Stimulated activated CD4-positive, alpha-beta T cell treated with anti-CD3 and anti-CD28 coated beads, Interleukin-4, amount 100 ng/mL, for 1 hour (primary cell): ENCODE data around the gene BEX5.
"Not testable (repeated sequence)": the region's sequence is repeated elsewhere in the genome, so short reads cannot be mapped to it uniquely, and the experiment has no call there.

ENCODE experiments used
- DNase-seq: peaks from one replicate; pipeline ENCODE4 v3.0.0-alpha.2; 2020

BEX5 gene

GRCh38 chrX:102155806-102156179 lies at the start of gene BEX5:
Gene BEX5, minus strand, starts transcription at chrX:102155977. Its CDS starts 1,712 bp downstream, at chrX:102154265.
- DNase-seq, result peak; percentile 35

- no peak for DNase-seq
These were observed 30.4 kb upstream of the BEX5 start for GRCh38 chrX:102185967-102186720.

- peak; percentile 11 for DNase-seq
These were observed 624 bp downstream of the BEX5 start for GRCh38 chrX:102154900-102155805.

- DNase-seq, result no peak
These were observed 1.4 kb downstream of the BEX5 start for GRCh38 chrX:102154218-102154860.

- DNase-seq, result not testable (repeated sequence)
These were observed 13.5 kb downstream of the BEX5 start, which contains the start of gene TCEAL6 for GRCh38 chrX:102142274-102142673. Gene TCEAL6, minus strand, starts transcription at chrX:102142481.

GRCh38 chrX:102141631-102142030 lies 14.1 kb downstream of the BEX5 start:
- DNase-seq, result not testable (repeated sequence)

- DNase-seq, result not testable (repeated sequence)
These were observed 14.9 kb downstream of the BEX5 start for GRCh38 chrX:102140876-102141275.

- DNase-seq, result no peak
These were observed 17.7 kb downstream of the BEX5 start for GRCh38 chrX:102138064-102138463.

GRCh38 chrX:102129473-102129872 lies 26.3 kb downstream of the BEX5 start:
- no peak for DNase-seq

GRCh38 chrX:102126863-102127262 lies 28.9 kb downstream of the BEX5 start:
- DNase-seq, result no peak

GRCh38 chrX:102126080-102126818 lies 29.5 kb downstream of the BEX5 start:
- not testable (repeated sequence) for DNase-seq

GRCh38 chrX:102125436-102125835 lies 30.3 kb downstream of the BEX5 start, which contains the start of gene TCEAL2:
Gene TCEAL2, plus strand, starts transcription at chrX:102125679. Its CDS starts 1,152 bp downstream, at chrX:102126831.
- peak; percentile 5 for DNase-seq

- not testable (repeated sequence) for DNase-seq
These were observed 30.8 kb downstream of the BEX5 start for GRCh38 chrX:102125014-102125413.

- no peak for DNase-seq
These were observed 40.0 kb downstream of the BEX5 start for GRCh38 chrX:102115748-102116147.

- no peak for DNase-seq
These were observed 42.4 kb downstream of the BEX5 start for GRCh38 chrX:102113367-102113766.
